WTC11 (cell line): ENCODE measurements around the gene WBP2.

Experiments
- CTCF ChIP-seq: fragments of 200-600 bp; IDR thresholded peaks from 2 replicates; pipeline ENCODE4 v1.8.0; 2022; ENCODE audit warnings: antibody characterized with exemption
- E2F4 ChIP-seq: sonication (generic); formaldehyde crosslinking; IDR thresholded peaks from 2 replicates; pipeline ENCODE4 v1.8.1; 2022; ENCODE audit warnings: low read depth, mild to moderate bottlenecking, moderate library complexity, missing genetic modification reagents, borderline replicate concordance
- JAZF1 ChIP-seq: fragments of 250-450 bp; sonication (Bioruptor Pico); IDR thresholded peaks from 2 replicates; pipeline ENCODE4 v1.9.0; 2021; ENCODE audit warnings: moderate library complexity, mild to moderate bottlenecking, inconsistent platforms
- JUN ChIP-seq: sonication (generic); formaldehyde crosslinking; IDR thresholded peaks from 2 replicates; pipeline ENCODE4 v1.8.0; 2023; ENCODE audit warnings: mild to moderate bottlenecking, missing genetic modification reagents
- MAX ChIP-seq: sonication (generic); formaldehyde crosslinking; IDR thresholded peaks from 2 replicates; pipeline ENCODE4 v1.8.0; 2022; ENCODE audit warnings: mild to moderate bottlenecking, missing genetic modification reagents
- SOX15 ChIP-seq: fragments of 250-450 bp; sonication (Bioruptor Pico); IDR thresholded peaks from 2 replicates; pipeline ENCODE4 v1.9.0; 2021; ENCODE audit warnings: mild to moderate bottlenecking
- SP1 ChIP-seq: sonication (generic); formaldehyde crosslinking; conservative IDR thresholded peaks from 2 replicates; pipeline ENCODE4 v1.8.1; 2022; ENCODE audit warnings: missing genetic modification reagents
- TCF7 ChIP-seq: sonication (generic); formaldehyde crosslinking; IDR thresholded peaks from 2 replicates; pipeline ENCODE4 v1.8.0; 2022; ENCODE audit warnings: mild to moderate bottlenecking, low read depth, missing genetic modification reagents, moderate library complexity
- ZNF121 ChIP-seq: sonication (generic); formaldehyde crosslinking; IDR thresholded peaks from 2 replicates; pipeline ENCODE4 v1.8.0; 2023; ENCODE audit warnings: missing genetic modification reagents
- ZNF232 ChIP-seq: sonication (generic); formaldehyde crosslinking; IDR thresholded peaks from 2 replicates; pipeline ENCODE4 v1.8.0; 2022; ENCODE audit warnings: mild to moderate bottlenecking, missing genetic modification reagents
- TF ChIP-seq, protein P1 (sequence below): sonication (generic); formaldehyde crosslinking; IDR thresholded peaks from 2 replicates; pipeline ENCODE4 v1.8.0; 2022; ENCODE audit warnings: mild to moderate bottlenecking, missing genetic modification reagents
- TF ChIP-seq, protein P2 (sequence below): sonication (generic); formaldehyde crosslinking; IDR thresholded peaks from 2 replicates; pipeline ENCODE4 v1.8.0; 2023; ENCODE audit warnings: missing genetic modification reagents

GRCh38 chr17:75842963-75843576 lies 12.1 kb downstream of the WBP2 start:
- TF ChIP-seq CTCF (no peak), ZNF232 (CRISPR knock-in tag) (no peak), JUN (CRISPR knock-in tag) (no peak), SP1 (no peak), JAZF1 (CRISPR knock-in tag) (no peak), ZNF121 (CRISPR knock-in tag) (no peak), MAX (CRISPR knock-in tag) (no peak), TCF7 (CRISPR knock-in tag) (no peak), SOX15 (no peak), E2F4 (CRISPR knock-in tag) (no peak)
- TF ChIP-seq, protein P1, sequence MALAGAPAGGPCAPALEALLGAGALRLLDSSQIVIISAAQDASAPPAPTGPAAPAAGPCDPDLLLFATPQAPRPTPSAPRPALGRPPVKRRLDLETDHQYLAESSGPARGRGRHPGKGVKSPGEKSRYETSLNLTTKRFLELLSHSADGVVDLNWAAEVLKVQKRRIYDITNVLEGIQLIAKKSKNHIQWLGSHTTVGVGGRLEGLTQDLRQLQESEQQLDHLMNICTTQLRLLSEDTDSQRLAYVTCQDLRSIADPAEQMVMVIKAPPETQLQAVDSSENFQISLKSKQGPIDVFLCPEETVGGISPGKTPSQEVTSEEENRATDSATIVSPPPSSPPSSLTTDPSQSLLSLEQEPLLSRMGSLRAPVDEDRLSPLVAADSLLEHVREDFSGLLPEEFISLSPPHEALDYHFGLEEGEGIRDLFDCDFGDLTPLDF (CRISPR knock-in tag), result no peak
- TF ChIP-seq, protein P2, sequence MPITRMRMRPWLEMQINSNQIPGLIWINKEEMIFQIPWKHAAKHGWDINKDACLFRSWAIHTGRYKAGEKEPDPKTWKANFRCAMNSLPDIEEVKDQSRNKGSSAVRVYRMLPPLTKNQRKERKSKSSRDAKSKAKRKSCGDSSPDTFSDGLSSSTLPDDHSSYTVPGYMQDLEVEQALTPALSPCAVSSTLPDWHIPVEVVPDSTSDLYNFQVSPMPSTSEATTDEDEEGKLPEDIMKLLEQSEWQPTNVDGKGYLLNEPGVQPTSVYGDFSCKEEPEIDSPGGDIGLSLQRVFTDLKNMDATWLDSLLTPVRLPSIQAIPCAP (CRISPR knock-in tag), result no peak
